Neural cell (in vitro differentiated cells): ENCODE measurements around the gene ODAD3. TPM values are rescaled to one million over a fixed set of nuclear protein-coding genes. Genes with fewer than 3 reads are reported as not detected.

Source experiments
- H2AFZ ChIP-seq: fragments of 200-600, 300-800 bp; sonication (generic), shearing (Covaris generic); 2 replicates; pipeline ENCODE4 v1.6.0; 2014; ENCODE audit warnings: low read depth, mild to moderate bottlenecking, antibody characterized with exemption, low read length, moderate library complexity
- H3F3A ChIP-seq: fragments of 200-600 bp; shearing (Covaris generic); 2 replicates; pipeline ENCODE4 v1.6.1; 2016; ENCODE audit warnings: mild to moderate bottlenecking, moderate library complexity, mixed read lengths, antibody characterized with exemption, low read length; ENCODE audit not compliant: insufficient read depth, poor library complexity, severe bottlenecking
- H3K27ac ChIP-seq: fragments of 200-600, 300-800 bp; sonication (generic), shearing (Covaris generic); 2 replicates; pipeline ENCODE4 v1.5.1; 2014; ENCODE audit warnings: mild to moderate bottlenecking, low read length, moderate library complexity
- H3K27me3 ChIP-seq: fragments of 300-800, 200-600 bp; sonication (generic), shearing (Covaris generic); 2 replicates; pipeline ENCODE4 v1.6.0; 2014; ENCODE audit warnings: mild to moderate bottlenecking, low read depth, low read length, moderate library complexity; ENCODE audit not compliant: insufficient read depth
- H3K36me3 ChIP-seq: fragments of 300-800, 200-600 bp; sonication (generic), shearing (Covaris generic); 2 replicates; pipeline ENCODE4 v1.5.1; 2014; ENCODE audit warnings: mild to moderate bottlenecking, antibody characterized with exemption, low read length, moderate library complexity; ENCODE audit not compliant: insufficient read depth
- H3K4me2 ChIP-seq: fragments of 300-800, 200-600 bp; sonication (generic), shearing (Covaris generic); 2 replicates; pipeline ENCODE4 v1.6.0; 2014; ENCODE audit warnings: mild to moderate bottlenecking, low read length
- H3K4me3 ChIP-seq: fragments of 300-800, 200-600 bp; sonication (generic), shearing (Covaris generic); 2 replicates; pipeline ENCODE4 v1.5.1; 2014; ENCODE audit warnings: mild to moderate bottlenecking, low read length, moderate library complexity
- H3K79me2 ChIP-seq: fragments of 200-600 bp; shearing (Covaris generic); replicated peaks from 2 replicates; pipeline ENCODE4 v1.6.0; 2014; ENCODE audit warnings: mild to moderate bottlenecking, low read length, moderate library complexity; ENCODE audit not compliant: insufficient read depth
- H3K9ac ChIP-seq: fragments of 300-800, 200-600 bp; sonication (generic), shearing (Covaris generic); 2 replicates; pipeline ENCODE4 v1.6.1; 2016; ENCODE audit warnings: mild to moderate bottlenecking, low read length, mixed read lengths
- H3K9me2 ChIP-seq: fragments of 200-600 bp; shearing (Covaris generic); 2 replicates; pipeline ENCODE4 v1.6.1; 2016; ENCODE audit warnings: mild to moderate bottlenecking, low read length, mixed read lengths; ENCODE audit not compliant: insufficient read depth
- H3K9me3 ChIP-seq: fragments of 200-600, 300-800 bp; sonication (generic), shearing (Covaris generic); 2 replicates; pipeline ENCODE4 v1.6.1; 2016; ENCODE audit warnings: mild to moderate bottlenecking, mixed run types, low read length, moderate library complexity, mixed read lengths
- H4K20me1 ChIP-seq: fragments of 200-600 bp; shearing (Covaris generic); 2 replicates; pipeline ENCODE4 v1.6.1; 2016; ENCODE audit warnings: mild to moderate bottlenecking, mixed run types; ENCODE audit not compliant: insufficient read depth
- EP300 ChIP-seq: fragments of 450-650 bp; conservative IDR thresholded peaks from 2 replicates; pipeline ENCODE4 v1.6.1; 2014; ENCODE audit warnings: antibody characterized with exemption, mild to moderate bottlenecking, moderate library complexity; ENCODE audit not compliant: poor library complexity, severe bottlenecking
- EZH2 ChIP-seq: fragments of 200-600, 300-800 bp; shearing (Covaris generic), sonication (generic); IDR thresholded peaks from 2 replicates; pipeline ENCODE4 v1.6.1; 2014; ENCODE audit warnings: antibody characterized with exemption, low read length, borderline replicate concordance, mild to moderate bottlenecking; ENCODE audit not compliant: insufficient read depth, poor library complexity, severe bottlenecking
- MXI1 ChIP-seq: fragments of 450-650 bp; conservative IDR thresholded peaks from 2 replicates; pipeline ENCODE4 v1.6.1; 2014; ENCODE audit warnings: antibody characterized with exemption, mild to moderate bottlenecking; ENCODE audit not compliant: poor library complexity, severe bottlenecking
- POLR2AphosphoS5 ChIP-seq: IDR thresholded peaks from 2 replicates; pipeline ENCODE4 v1.6.1; 2012
- RAD21 ChIP-seq: fragments of 450-650 bp; conservative IDR thresholded peaks from 2 replicates; pipeline ENCODE4 v1.6.1; 2014; ENCODE audit warnings: antibody characterized with exemption, mild to moderate bottlenecking, moderate library complexity
- SMC3 ChIP-seq: fragments of 450-650 bp; conservative IDR thresholded peaks from 2 replicates; pipeline ENCODE4 v1.6.1; 2014; ENCODE audit warnings: antibody characterized with exemption, mild to moderate bottlenecking, moderate library complexity; ENCODE audit not compliant: poor library complexity
- TAF1 ChIP-seq: IDR thresholded peaks from 2 replicates; pipeline ENCODE4 v1.6.1; 2012; ENCODE audit warnings: low read depth
- polyA plus RNA-seq: library from polyadenylated mRNA; depleted of rRNA; stranded (reverse); fragments of >200 nt; gene quantifications from 2 replicates; pipeline ENCODE4 v1.2.3, GENCODE V29; 2014
- TF ChIP-seq, protein P1 (sequence below): fragments of 450-650 bp; IDR thresholded peaks from 2 replicates; pipeline ENCODE4 v1.5.1; 2014; ENCODE audit warnings: antibody characterized with exemption, mild to moderate bottlenecking, moderate library complexity; ENCODE audit not compliant: poor library complexity, severe bottlenecking
- TF ChIP-seq, protein P2 (sequence below): IDR thresholded peaks from 2 replicates; pipeline ENCODE4 v1.6.1; 2012; ENCODE audit warnings: borderline replicate concordance

ODAD3 gene
- polyA plus RNA-seq, 1 donor from 2014 or later: 3.4 TPM

DNA sequence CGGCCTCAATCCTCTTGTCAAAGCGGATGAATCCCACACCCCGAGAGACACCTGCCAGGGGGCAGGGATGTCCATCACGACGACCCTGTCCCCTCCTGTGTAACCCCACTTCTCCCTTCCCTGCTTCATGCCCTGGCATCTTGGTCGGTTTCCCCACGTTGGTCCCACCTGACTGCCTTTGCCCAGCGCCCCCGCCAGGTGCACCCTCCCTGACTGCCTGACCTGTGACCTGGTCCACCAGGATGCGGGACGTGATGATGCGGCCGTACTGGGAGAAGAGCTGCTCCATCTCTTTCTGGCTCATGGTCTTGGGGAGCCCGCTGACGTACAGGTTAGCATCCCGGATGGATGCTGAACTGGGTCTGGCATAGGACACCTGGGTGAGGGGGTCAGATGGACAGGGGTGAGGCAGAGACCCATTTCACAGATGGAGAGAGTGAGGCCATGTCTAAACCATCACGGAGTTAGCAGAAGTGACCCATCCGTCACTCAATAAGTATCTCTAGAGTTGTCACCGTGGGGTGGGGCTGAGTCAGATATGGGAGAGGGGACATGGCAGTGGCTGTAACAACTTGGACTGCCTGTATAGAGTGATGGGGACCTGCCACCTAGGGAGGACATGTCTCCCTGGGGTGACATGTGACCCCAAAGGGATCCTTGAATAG is 23.4 kb upstream of the ODAD3 start:
- H3K79me2 ChIP-seq: no peaks in the 10 kb centered on the region

DNA sequence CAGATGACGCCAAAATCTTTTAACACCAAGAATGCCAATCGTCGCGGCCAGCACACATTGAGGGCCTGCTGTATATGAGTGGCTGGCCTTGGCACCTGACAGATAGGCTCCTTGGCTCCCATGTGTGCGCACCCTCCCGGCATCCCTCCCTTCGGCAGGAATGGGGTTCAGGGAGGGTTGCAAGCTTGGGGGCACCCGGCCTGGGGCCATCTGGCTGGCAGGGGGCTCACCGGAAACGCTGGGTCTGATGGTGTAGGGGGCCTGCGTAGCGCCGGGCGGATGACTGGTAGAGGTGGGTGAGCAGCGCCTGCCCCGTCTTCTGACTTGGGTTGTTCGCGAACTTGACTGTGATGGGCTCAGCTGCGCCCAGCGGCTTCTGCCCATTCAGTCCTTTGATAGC is 22.9 kb upstream of the ODAD3 start:
- Histone ChIP-seq H3K9ac (no peak overlapping the region), H4K20me1 (no peaks in the 10 kb centered on the region), H3K4me2 (no peak overlapping the region), H3K4me3 (no peak overlapping the region), H3K9me2 (no peaks in the 10 kb centered on the region), H3K27me3 (no peaks in the 10 kb centered on the region), H3K27ac (no peak overlapping the region), H3K79me2 (no peaks in the 10 kb centered on the region), H3K36me3 (no peaks in the 10 kb centered on the region), H3F3A (no peaks in the 10 kb centered on the region), H2AFZ (no peak overlapping the region), H3K9me3 (no peaks in the 10 kb centered on the region)
- TF ChIP-seq EP300: no peak
- TF ChIP-seq POLR2AphosphoS5: no peak

More for the DNA sequence above, 23.4 kb upstream of the ODAD3 start:
- no peaks in the 10 kb centered on the region for H4K20me1 ChIP-seq
- no peak overlapping the region for H3K9ac ChIP-seq
- H3K9me3 ChIP-seq: no peaks in the 10 kb centered on the region
- H3K9me2 ChIP-seq: no peaks in the 10 kb centered on the region
- H3F3A ChIP-seq: no peaks in the 10 kb centered on the region
- TF ChIP-seq, protein P1, sequence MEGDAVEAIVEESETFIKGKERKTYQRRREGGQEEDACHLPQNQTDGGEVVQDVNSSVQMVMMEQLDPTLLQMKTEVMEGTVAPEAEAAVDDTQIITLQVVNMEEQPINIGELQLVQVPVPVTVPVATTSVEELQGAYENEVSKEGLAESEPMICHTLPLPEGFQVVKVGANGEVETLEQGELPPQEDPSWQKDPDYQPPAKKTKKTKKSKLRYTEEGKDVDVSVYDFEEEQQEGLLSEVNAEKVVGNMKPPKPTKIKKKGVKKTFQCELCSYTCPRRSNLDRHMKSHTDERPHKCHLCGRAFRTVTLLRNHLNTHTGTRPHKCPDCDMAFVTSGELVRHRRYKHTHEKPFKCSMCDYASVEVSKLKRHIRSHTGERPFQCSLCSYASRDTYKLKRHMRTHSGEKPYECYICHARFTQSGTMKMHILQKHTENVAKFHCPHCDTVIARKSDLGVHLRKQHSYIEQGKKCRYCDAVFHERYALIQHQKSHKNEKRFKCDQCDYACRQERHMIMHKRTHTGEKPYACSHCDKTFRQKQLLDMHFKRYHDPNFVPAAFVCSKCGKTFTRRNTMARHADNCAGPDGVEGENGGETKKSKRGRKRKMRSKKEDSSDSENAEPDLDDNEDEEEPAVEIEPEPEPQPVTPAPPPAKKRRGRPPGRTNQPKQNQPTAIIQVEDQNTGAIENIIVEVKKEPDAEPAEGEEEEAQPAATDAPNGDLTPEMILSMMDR: no peak
- TF ChIP-seq SMC3: no peak
- no peak for TF ChIP-seq POLR2AphosphoS5
- no peak for TF ChIP-seq EP300
- TF ChIP-seq EZH2: no peak
- no peak for TF ChIP-seq MXI1
- TF ChIP-seq RAD21: no peak
- TF ChIP-seq, protein P2, sequence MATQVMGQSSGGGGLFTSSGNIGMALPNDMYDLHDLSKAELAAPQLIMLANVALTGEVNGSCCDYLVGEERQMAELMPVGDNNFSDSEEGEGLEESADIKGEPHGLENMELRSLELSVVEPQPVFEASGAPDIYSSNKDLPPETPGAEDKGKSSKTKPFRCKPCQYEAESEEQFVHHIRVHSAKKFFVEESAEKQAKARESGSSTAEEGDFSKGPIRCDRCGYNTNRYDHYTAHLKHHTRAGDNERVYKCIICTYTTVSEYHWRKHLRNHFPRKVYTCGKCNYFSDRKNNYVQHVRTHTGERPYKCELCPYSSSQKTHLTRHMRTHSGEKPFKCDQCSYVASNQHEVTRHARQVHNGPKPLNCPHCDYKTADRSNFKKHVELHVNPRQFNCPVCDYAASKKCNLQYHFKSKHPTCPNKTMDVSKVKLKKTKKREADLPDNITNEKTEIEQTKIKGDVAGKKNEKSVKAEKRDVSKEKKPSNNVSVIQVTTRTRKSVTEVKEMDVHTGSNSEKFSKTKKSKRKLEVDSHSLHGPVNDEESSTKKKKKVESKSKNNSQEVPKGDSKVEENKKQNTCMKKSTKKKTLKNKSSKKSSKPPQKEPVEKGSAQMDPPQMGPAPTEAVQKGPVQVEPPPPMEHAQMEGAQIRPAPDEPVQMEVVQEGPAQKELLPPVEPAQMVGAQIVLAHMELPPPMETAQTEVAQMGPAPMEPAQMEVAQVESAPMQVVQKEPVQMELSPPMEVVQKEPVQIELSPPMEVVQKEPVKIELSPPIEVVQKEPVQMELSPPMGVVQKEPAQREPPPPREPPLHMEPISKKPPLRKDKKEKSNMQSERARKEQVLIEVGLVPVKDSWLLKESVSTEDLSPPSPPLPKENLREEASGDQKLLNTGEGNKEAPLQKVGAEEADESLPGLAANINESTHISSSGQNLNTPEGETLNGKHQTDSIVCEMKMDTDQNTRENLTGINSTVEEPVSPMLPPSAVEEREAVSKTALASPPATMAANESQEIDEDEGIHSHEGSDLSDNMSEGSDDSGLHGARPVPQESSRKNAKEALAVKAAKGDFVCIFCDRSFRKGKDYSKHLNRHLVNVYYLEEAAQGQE: no peak
- no peak for TF ChIP-seq TAF1
- H3K36me3 ChIP-seq: no peaks in the 10 kb centered on the region
- H3K4me2 ChIP-seq: no peak overlapping the region
- no peak overlapping the region for H3K4me3 ChIP-seq
- no peak overlapping the region for H2AFZ ChIP-seq
- no peak overlapping the region for H3K27ac ChIP-seq
- H3K27me3 ChIP-seq: no peaks in the 10 kb centered on the region
